GM19463 (cell line): ENCODE results near the gene RBMS3.
"Not testable (repeated sequence)": the region's sequence is repeated elsewhere in the genome, so short reads cannot be mapped to it uniquely, and the experiment has no call there.

Source experiments
- ATAC-seq: cut with Tn5 transposase; IDR thresholded peaks from one replicate; pipeline ENCODE4 v1.9.1; 2021; ENCODE audit warnings: mild to moderate bottlenecking, moderate library complexity; ENCODE audit not compliant: unreplicated experiment

Gene RBMS3

GRCh38 chr3:29649815-29650547 lies 369.1 kb downstream of the RBMS3 start:
- peak; percentile 79 for ATAC-seq

DNA sequence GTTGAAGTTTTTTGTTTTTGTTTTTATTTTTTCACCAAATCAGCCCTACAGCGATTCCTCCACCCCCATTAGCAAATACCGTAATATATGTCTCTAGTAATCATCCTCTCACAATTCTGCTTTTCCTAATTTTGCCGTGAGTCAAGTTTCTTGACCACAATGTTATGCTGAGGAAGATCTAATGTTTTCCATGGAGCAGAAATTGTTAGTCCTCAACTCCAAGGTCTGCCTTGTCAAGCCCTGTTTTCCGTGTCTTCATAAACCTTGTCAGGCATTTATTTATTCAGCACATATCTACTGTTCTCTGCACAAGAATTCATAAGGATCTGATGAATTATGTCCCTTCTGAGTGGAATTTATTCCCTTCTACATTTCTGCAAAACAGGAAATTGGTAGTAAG lies 372.8 kb downstream of the RBMS3 start:
- ATAC-seq: no peak

- no peak for ATAC-seq
Observed at GRCh38 chr3:29655015-29655747, 374.3 kb downstream of the RBMS3 start.

DNA sequence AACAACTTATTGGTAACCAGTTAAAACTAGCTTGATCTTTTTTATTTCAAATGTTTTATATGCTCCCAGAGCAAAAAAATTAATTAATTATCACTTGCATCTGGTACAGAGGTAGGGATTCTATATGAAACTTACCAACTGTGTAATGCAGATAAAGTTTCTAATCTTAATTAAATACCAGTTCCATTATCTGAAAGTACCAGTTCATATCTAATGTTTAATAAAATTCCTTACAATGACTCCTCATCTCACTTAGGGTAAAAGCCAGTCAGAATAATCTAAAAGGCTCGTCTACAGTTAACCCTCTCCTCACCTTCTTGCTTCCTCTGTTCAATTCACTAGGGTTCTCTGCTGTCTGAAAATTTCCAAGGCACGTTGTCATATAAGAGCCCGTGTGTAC lies 384.8 kb downstream of the RBMS3 start:
- no peak for ATAC-seq

DNA sequence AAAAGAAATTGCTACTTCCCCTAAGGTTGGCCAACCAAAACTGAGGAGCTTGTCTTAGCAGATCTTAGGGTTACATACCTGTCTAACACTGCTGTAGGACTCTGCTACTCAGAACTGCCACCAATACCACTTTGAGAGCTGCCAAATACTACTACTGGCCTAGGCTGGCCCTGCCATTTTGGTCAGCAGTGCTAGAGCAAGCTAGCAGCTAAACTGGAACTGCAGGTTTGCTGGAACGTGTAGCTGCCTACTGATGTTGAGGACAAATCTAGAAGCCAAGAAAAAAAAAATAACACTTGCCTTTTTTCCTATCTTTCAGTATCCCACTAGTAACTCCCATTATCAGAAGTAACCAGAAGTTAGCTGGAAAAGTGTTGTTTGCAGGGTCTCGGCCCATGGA lies 387.4 kb downstream of the RBMS3 start:
- ATAC-seq: no peak

- no peak for ATAC-seq
Observed at GRCh38 chr3:29668728-29669127, 387.9 kb downstream of the RBMS3 start.

- ATAC-seq: not testable (repeated sequence)
Observed at GRCh38 chr3:29670476-29670875, 389.6 kb downstream of the RBMS3 start.

DNA sequence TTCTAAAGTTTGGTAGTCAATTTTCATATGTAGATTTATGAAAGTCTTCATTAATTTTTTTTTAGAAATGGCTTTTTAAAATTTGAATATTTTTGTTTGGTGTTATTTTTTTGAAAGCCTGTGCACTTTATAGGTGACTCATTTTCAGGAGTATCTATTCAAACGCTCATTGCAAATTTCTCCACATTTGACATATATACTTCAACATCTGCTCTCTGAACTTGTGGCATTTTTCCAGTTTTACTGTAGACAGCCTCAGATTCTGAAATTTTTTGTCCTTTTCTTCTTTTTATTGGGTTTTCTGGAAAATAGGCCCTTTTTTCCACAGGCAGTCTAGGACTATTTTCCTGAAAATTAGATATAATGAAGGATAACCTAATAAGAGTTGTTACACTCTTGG lies 396.6 kb downstream of the RBMS3 start:
- no peak for ATAC-seq

- ATAC-seq: no peak
Observed at GRCh38 chr3:29679944-29680343, 399.1 kb downstream of the RBMS3 start.

DNA sequence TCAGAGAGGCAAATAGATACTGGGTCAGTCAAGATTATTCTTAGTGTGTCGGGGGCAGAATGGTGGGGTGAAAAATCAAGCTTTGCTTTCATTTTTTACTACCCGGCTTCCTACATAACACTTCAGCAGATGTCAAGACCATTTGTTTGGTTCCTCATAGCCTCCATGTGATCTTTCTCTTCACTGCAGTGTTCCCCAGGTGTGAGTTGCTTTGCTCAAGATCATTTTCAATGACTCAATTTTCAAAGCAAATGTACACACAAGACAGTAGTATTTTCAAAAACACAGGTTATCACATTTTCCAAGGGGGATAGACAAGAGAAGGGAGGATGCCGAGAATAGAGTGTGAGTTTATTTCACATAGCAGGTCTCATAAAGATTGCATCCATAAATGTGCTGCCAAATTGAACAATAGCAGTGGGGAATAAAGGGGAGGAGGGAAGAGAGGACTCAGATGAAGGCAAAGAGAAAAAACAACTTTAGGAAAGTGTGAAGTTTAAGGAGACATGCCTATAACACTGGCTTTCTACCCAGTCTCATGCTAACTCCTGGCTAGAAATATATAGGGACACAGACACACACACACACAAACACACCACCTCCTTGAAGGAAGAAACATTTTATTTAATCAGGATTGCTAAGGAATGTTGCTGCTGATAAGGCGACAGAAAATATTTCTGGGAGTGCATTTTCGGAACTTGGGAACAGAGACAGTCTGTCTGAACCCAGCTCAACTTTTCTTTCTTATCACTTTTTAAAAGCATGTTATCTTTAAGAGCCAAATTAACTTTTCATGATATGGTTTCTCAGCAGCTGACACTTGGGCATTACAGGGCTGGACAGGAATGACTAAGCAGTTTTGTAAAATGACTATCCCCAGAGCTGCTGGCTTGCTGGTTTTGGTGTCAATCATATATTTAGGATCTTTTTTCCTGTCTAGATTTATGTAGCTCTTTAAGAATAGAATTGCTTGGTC lies 402.4 kb downstream of the RBMS3 start:
- peak; percentile 60 for ATAC-seq

DNA sequence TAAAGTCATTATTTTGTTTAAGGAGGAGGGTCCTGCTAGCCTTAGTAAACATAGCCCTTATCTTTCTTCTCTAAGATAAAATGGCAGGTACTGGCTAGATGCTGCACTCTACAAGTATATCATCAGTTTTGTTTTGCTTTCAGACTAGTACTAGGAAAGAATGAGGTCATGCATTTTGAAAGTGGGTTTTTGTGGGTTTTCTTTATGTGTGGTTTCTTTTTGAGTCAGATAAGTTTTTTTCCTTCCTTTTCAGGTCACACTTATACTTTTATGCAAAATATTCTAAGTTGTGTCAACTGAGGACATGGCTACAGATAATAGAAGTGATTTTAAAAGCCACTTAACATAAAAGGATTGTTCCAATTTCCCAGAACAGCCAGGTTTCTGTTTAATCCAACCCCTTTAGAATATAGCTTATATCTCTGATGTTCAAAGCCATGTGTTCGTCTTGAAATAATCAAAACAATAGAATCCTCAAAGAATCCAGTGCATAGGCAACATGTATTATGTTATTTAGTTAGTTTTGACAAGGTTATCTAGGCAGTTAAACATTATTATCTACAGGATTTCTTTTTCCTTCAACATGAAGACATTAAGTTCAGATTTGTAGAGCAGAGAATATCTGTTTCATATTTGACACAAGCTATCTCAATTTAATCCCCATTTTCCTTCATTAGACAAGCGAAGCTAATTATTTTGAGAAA lies 406.2 kb downstream of the RBMS3 start:
- ATAC-seq: peak; percentile 90

GRCh38 chr3:29690686-29691353 lies 409.9 kb downstream of the RBMS3 start:
- no peak for ATAC-seq

DNA sequence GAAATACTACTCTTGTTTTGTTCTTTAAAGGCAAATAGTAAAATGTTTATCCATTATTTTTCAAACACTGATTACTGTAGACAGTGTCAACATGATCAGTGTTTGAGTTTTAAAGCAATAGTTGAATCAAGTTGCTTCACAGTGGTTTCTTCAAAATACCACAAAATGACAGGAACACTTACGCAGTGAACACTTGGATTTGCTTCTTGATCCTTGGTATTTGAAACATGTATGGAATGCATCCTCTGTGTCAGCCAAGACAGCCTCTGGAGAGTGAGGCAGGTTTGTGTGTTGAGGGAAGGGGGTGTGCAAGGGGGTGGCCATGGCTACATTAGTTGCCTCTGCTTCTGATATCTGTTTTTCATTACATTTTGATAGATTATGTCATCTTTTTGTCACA lies 413.0 kb downstream of the RBMS3 start:
- no peak for ATAC-seq

- ATAC-seq: no peak
Observed at GRCh38 chr3:29694331-29694730, 413.5 kb downstream of the RBMS3 start.

DNA sequence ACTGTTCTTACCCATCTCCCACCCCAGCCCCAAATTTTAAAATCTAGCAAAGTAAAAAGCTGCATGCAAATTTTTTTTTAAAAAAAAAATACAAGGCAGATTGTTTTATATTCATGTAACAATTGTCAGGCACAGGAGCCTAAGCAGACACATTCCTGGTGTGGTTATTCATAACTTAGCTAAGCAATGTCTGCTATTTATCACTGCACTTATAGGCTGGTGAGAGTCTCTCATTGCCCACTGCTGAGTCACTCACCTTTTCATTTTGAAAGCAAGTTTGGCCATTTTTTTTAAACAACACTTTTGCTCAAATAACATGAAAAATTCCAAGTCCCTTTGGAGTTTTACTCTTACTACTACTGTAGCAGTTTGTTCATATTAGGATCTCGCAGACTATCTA lies 413.9 kb downstream of the RBMS3 start:
- ATAC-seq: no peak

DNA sequence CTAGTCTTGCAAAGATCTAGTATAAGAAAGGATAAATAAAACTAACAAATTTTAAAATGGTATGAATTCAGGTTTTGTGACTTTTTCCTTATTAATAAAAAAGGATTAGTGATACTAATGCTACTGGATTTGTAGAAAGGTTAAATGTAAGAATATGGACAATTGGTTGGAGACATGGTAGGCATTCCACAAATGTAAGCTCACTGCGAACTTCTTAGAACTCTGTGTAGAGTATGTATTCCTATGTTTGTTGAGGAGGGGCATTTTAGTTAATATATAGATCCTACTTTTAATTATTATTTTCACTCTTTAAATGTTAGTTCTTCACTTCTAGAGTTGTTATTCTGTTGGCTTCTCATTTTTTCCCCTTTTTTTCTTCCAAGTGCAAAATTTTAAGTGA lies 414.3 kb downstream of the RBMS3 start:
- no peak for ATAC-seq

- no peak for ATAC-seq
Observed at GRCh38 chr3:29695643-29696198, 414.9 kb downstream of the RBMS3 start.

DNA sequence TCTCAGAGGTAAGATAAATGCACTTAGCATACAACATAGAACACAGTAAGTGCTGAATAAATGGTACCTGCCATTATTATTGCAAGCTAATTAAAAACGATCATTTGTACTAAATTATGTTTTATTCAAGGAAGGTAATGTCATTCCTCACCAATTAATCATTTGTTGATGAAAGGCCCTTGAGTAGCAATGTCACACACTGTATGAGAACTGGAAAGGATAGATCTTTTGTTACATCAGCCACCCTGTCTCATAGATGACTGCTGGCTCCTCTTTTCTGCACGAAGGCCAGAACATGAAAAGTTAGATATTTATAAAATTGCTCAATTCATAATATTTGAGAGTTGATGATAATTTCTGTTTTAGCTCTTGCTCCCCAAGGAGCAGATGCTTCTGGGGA lies 415.4 kb downstream of the RBMS3 start:
- no peak for ATAC-seq

- no peak for ATAC-seq
Observed at GRCh38 chr3:29697989-29698388, 417.1 kb downstream of the RBMS3 start.

- no peak for ATAC-seq
Observed at GRCh38 chr3:29700256-29700655, 419.4 kb downstream of the RBMS3 start.
